SH-SY5Y (cell line): ENCODE data around the gene ZNF579.

Experiments used
- GATA2 ChIP-seq: IDR thresholded peaks from 2 replicates; pipeline ENCODE4 v1.6.1; 2011; ENCODE audit warnings: mild to moderate bottlenecking, low read depth, low read length
- GATA3 ChIP-seq: IDR thresholded peaks from 2 replicates; pipeline ENCODE4 v1.6.1; 2011; ENCODE audit warnings: low read depth, mild to moderate bottlenecking, low read length, moderate library complexity

Gene ZNF579, protein sequence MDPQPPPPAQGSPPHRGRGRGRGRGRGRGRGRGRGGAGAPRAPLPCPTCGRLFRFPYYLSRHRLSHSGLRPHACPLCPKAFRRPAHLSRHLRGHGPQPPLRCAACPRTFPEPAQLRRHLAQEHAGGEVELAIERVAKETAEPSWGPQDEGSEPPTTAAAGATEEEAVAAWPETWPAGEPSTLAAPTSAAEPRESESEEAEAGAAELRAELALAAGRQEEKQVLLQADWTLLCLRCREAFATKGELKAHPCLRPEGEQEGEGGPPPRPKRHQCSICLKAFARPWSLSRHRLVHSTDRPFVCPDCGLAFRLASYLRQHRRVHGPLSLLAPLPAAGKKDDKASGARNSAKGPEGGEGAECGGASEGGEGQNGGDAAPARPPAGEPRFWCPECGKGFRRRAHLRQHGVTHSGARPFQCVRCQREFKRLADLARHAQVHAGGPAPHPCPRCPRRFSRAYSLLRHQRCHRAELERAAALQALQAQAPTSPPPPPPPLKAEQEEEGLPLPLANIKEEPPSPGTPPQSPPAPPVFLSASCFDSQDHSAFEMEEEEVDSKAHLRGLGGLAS

GRCh38 chr19:55580628-55581144 lies at the start of gene ZNF579:
Gene ZNF579, minus strand, starts transcription at chr19:55580848. Its CDS starts 1,209 bp downstream, at chr19:55579639.
- TF ChIP-seq GATA2 (no peak), GATA3 (no peak)

GRCh38 chr19:55626350-55626749 lies 45.7 kb upstream of the ZNF579 start:
- no peak for TF ChIP-seq GATA3
- no peak for TF ChIP-seq GATA2

DNA sequence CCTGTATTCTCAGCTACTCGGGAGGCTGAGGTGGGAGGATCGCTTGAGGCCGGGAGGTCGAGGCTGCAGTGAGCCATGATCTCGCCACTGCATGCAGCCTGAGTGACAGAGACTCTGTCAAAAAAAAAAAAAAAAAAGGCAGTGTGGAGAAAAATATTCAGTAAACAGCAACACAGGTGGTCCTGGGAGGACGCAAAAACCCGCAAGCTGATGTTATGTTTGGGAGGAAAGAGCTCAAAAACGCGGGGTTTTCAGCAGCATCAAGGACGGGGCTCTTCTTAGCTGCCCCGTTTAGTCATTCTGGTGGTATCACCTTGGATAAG lies 44.3 kb upstream of the ZNF579 start:
- no peak for TF ChIP-seq GATA3
- TF ChIP-seq GATA2: no peak

DNA sequence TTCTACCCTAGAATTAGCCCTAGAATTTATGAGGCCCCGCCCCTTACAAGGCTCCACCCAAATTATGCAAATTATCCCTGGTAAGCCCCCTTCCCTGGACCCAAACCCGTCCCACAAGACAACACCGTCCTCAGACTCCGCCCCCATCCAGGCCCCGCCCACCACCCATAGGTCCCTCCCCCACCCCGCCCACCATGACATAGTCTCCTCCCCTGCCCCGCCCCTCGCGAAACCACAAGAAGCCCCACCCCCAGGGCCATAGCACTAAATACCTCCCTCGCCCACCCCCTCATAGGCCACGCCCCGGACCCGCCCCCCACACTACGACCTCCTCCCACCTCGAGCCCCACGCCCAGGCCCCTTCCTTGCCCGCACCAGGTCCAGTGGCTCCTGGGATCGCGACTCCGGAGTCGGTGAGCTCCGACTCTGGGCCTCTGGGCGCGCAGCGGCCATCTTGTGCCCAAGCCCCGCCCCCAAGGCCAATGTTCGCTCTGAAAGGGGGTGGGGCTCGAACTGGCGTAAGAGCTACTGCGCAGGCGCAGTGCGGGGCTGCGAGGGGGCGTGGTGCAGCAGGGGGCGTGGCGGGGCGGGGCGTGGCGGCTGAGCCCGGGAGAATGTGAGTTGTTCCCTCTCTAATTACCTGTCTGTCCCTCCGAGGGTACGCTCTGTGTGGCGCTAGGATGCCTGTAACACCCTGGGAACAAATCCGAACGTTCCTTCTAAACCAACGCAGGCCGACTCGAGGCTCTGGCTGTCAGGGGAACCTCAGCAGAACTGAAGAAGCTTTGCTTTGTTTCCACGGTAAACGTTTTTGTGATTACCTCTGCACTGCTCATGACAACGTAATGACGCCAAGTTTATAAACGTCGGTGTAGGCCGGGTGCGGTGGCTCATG lies 43.7 kb upstream of the ZNF579 start, which contains the start of gene ZNF784:
TSS of gene ZNF784 (minus strand) at position 458 of the 895 bp plus-strand sequence. CDS start at position 453, 5 bp downstream.
- no peak for TF ChIP-seq GATA3
- TF ChIP-seq GATA2: no peak

DNA sequence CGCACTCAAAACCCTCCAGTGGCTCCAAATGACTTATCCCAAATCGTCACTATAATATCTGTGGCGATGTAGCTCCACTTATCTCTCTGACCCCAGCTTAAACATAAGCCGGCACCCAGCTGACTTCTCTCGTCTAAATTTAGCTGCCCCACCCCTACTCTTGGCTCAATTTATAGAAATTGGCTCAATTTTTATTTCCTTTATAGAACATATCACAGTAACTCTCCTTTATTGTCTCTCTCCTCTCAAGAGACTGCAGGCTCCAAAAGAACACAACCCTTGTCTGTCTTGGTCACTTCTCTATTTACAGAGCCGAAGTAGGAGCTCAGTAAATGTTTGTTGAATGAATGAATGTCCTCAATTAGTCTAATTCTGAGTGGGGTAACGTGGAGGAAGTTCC lies 42.9 kb upstream of the ZNF579 start:
- no peak for TF ChIP-seq GATA2

GRCh38 chr19:55623130-55623529 lies 42.5 kb upstream of the ZNF579 start:
- no peak for TF ChIP-seq GATA3
- no peak for TF ChIP-seq GATA2

DNA sequence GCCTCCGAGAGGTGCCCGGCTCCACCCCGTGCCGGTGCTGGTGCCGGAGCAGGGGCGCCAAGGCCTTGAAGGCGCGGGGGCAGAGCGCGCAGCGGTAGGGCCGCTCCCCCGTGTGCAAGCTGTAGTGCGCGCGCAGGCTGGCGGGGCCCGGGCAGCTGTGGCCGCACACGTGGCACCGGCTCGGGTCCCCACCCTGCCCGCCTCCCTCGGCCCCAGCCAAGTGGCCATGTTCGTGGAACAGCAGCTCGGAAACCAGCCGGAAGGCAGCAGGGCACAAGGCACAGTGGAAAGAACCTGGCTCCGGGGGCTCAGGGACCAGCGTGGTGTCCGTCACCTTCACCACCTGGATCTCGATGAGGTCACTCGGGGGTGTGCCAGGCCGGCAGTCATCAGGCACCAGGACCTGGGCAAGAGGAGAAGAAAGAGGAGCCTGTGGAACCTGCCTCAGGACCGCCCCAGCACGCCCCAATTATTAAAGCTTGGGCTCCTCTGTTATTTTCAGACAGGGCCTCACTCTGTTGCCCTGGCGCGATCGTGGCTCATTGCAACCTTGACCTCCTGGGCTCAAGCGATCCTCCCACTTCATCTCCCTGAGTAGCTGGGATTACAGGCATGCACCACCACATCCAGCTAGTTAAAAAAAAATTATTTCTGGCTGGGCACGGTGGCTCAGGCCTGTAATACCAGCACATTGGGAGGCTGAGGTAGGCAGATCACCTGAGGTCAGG lies 41.8 kb upstream of the ZNF579 start:
- TF ChIP-seq GATA2 (no peak), GATA3 (no peak)

DNA sequence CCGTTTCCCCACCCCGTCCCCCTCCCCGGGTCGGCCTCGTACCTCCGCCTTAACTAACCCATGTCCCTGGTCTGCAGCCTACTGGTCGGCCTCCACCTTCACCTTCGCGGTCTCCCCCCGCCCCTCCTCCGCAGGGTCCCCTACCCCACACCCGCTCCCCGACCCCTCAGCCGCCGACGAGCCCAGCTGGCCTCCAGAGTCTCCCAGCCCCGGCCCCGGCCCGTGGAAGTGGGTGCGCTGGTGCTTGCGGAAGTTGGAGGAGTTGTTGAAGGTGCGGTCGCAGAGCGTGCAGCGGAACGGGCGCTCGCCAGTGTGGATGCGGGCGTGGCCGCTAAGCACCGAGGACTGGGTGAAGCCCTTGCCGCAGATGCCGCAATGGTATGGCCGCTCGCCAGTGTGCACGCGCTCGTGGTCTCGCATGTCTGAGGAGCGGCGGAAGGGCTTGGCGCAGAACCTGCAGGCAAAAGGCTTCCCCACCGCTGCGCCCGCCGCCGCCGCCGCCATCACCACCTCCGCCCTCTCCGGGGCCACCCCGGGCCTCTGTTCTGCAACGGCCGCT lies 41.1 kb upstream of the ZNF579 start:
- TF ChIP-seq GATA3: no peak
- no peak for TF ChIP-seq GATA2

- no peak for TF ChIP-seq GATA3
- no peak for TF ChIP-seq GATA2
Measured at GRCh38 chr19:55621205-55621672, 40.6 kb upstream of the ZNF579 start.

DNA sequence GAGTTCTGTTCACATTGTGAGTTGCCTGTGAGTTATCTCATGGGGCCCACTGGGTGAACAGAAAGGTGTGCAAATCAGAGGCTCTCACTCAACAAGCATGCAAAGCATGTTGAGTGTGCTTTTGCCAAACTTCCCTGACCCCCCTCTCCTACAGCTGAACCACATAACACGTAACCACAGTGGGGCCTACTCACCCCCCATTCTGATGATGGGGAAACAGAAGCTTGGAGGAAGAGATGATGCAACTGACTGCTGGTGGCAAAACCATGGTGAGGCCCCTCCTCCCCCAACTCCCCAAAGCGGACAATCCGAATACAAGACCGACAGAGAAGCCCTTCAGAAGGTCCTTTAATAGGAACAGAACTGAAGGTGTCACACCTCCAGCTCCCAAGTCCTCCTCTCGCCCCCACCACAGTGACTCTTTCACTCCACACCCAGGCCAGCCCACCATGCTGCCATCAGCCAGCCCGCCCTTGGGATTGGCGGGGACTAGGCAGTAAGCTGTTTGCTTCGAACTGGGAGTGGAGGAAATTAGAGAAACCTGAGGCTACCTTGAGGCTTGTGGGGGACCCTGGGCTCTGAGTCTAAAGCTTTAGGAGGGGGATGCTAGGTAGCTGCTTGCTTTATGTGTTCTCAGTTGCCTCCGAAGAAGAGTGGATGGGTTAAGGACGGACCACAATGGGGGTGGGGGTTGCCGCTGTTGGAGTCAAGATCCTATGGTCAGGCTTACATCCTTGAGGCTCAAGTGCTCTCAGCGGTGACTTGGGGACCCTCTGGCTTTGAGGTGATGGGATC lies 40.0 kb upstream of the ZNF579 start:
- TF ChIP-seq GATA3: no peak
- no peak for TF ChIP-seq GATA2

GRCh38 chr19:55619286-55619685 lies 38.6 kb upstream of the ZNF579 start:
- TF ChIP-seq GATA3 (no peak), GATA2 (no peak)

DNA sequence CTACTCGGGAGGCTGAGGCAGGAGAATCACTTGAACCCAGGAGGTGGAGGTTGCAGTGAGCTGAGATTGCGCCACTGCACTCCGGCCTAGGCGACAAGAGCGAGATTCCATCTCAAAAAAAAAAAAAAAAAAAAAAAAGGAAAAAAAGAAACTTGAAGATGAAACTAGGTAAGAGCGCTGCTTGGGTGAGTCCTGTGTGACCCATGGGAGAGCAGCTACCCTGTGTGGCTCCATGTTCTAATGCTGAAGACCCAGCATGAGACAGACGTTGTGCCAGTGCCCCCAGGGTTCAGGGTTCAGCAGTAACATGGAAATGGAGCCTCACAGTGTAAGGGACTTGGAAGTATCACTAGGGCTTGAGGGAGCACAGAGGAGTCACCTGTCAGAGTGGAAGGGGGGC lies 37.8 kb upstream of the ZNF579 start:
- TF ChIP-seq GATA3: no peak
- no peak for TF ChIP-seq GATA2
